Measurements from ENCODE around the gene IREB2. TPM values are rescaled to one million over a fixed set of nuclear protein-coding genes. Genes with fewer than 3 reads are reported as not detected.

Gene IREB2
- total and polyA plus RNA-seq, 2 donors (not counting 3 experiments of a cell fraction or from before 2014, with no cell fraction given), result 12.7 to 51.4 TPM

- Histone ChIP-seq H3K4me1 (ENCODE audit: control insufficient read depth, extremely low read depth, insufficient read depth, low read length) (no peaks in the 10 kb centered on the region), H3K9ac (replicated peaks; ENCODE audit: extremely low read depth, insufficient read depth, low read length) (no peak overlapping the region), H3K4me3 (replicated peaks in 1 of 3; ENCODE audit: insufficient read depth in 1 of 3, low read depth in 1 of 3, low read length in 3 of 3) (no peak overlapping the region), H3K4me2 (ENCODE audit: insufficient read depth, low read length) (no peak overlapping the region), H3K9me3 (replicated peaks; ENCODE audit: control insufficient read depth, insufficient read depth, low read length) (no peaks in the 10 kb centered on the region), H3K79me2 (ENCODE audit: control insufficient read depth, insufficient read depth, low read length) (no peaks in the 10 kb centered on the region), H3K27ac (ENCODE audit: insufficient read depth, low read depth, low read length) (no peak overlapping the region), H4K20me1 (replicated peaks; ENCODE audit: control insufficient read depth, extremely low read depth, insufficient read depth, low read length) (no peaks in the 10 kb centered on the region), H2AFZ (ENCODE audit: low read depth, low read length) (no peak overlapping the region), H3K9me1 (replicated peaks; ENCODE audit: control insufficient read depth, extremely low read depth, insufficient read depth, low read length) (no peaks in the 10 kb centered on the region), H3K36me3 (ENCODE audit: control insufficient read depth in 2 of 2, extremely low read depth in 1 of 2, insufficient read depth in 2 of 2, low read length in 2 of 2) (no peaks in the 10 kb centered on the region), H3K27me3 (ENCODE audit: control insufficient read depth in 2 of 2, insufficient read depth in 2 of 2, low read length in 2 of 2) (peaks cover 0 to 12% of the 10 kb centered on the region in 2 experiments)
- no TSS peak for BruUV-seq (replicated peaks)
- DNase-seq (ENCODE audit: low read depth, low spot score) (no peak), FAIRE-seq (no peak)
- intact Hi-C loops (cut with micrococcal nuclease) (no loop called here), dilution Hi-C loops (cut with MboI; ENCODE audit: extremely low pct_ligation_motif_present, low sequenced_read_pairs) (no loop called here)
- CTCF ChIA-PET, result interaction anchor here (2.5 kb wide), 1 partner anchor 10 kb away, joined by 8 read pairs; no protein-coding TSS in a partner anchor
- no peak for TF ChIP-seq POLR2A (IDR thresholded peaks at IDR 0.05; ENCODE audit: low read depth, low read length)
- POLR2A ChIA-PET, result no interaction called here
Observed at GRCh38 chr15:78396976-78397375, 41.0 kb upstream of the IREB2 start.

- intact Hi-C loops (cut with micrococcal nuclease) (no loop called here), dilution Hi-C loops (cut with MboI; ENCODE audit: extremely low pct_ligation_motif_present, low sequenced_read_pairs) (no loop called here)
- Histone ChIP-seq H3K27ac (ENCODE audit: insufficient read depth, low read depth, low read length) (no peak overlapping the region), H3K79me2 (ENCODE audit: control insufficient read depth, insufficient read depth, low read length) (no peaks in the 10 kb centered on the region), H3K9me1 (replicated peaks; ENCODE audit: control insufficient read depth, extremely low read depth, insufficient read depth, low read length) (no peaks in the 10 kb centered on the region), H3K4me3 (replicated peaks in 1 of 3; ENCODE audit: insufficient read depth in 1 of 3, low read depth in 1 of 3, low read length in 3 of 3) (no peak overlapping the region), H3K27me3 (ENCODE audit: control insufficient read depth in 2 of 2, insufficient read depth in 2 of 2, low read length in 2 of 2) (peaks cover 0 to 12% of the 10 kb centered on the region in 2 experiments), H3K9me3 (replicated peaks; ENCODE audit: control insufficient read depth, insufficient read depth, low read length) (no peaks in the 10 kb centered on the region), H3K4me1 (ENCODE audit: control insufficient read depth, extremely low read depth, insufficient read depth, low read length) (no peaks in the 10 kb centered on the region), H2AFZ (ENCODE audit: low read depth, low read length) (no peak overlapping the region), H3K4me2 (ENCODE audit: insufficient read depth, low read length) (no peak overlapping the region), H4K20me1 (replicated peaks; ENCODE audit: control insufficient read depth, extremely low read depth, insufficient read depth, low read length) (no peaks in the 10 kb centered on the region), H3K9ac (replicated peaks; ENCODE audit: extremely low read depth, insufficient read depth, low read length) (no peak overlapping the region), H3K36me3 (ENCODE audit: control insufficient read depth in 2 of 2, extremely low read depth in 1 of 2, insufficient read depth in 2 of 2, low read length in 2 of 2) (no peaks in the 10 kb centered on the region)
- POLR2A ChIA-PET, result no interaction called here
- TF ChIP-seq EZH2 (IDR thresholded peaks at IDR 0.05; ENCODE audit: borderline replicate concordance, low read depth, low read length, severe bottlenecking) (no peak), MYC (IDR thresholded peaks at IDR 0.05; ENCODE audit: low read depth, low read length) (no peak), CTCF (IDR thresholded peaks at IDR 0.05; ENCODE audit: extremely low read depth in 1 of 2, insufficient read depth in 1 of 2, low read depth in 1 of 2, low read length in 2 of 2) (no peak), MAX (IDR thresholded peaks at IDR 0.05; ENCODE audit: insufficient read depth, insufficient read length) (no peak), GATA2 (IDR thresholded peaks at IDR 0.05; ENCODE audit: insufficient read depth, insufficient read length, low read depth, low read length) (no peak), JUN (IDR thresholded peaks at IDR 0.05; ENCODE audit: borderline replicate concordance, insufficient read depth, insufficient read length, low read depth) (no peak), POLR2AphosphoS5 (IDR thresholded peaks at IDR 0.05; ENCODE audit: insufficient read depth, low read depth, low read length) (no peak), POLR2A (IDR thresholded peaks at IDR 0.05; ENCODE audit: low read depth, low read length) (no peak), FOS (IDR thresholded peaks at IDR 0.05; ENCODE audit: borderline replicate concordance, insufficient read depth, low read length) (no peak)
- DNase-seq (ENCODE audit: low read depth, low spot score), result no peak
- FAIRE-seq, result no peak
- CTCF ChIA-PET, result interaction anchor here (2.5 kb wide), 1 partner anchor 10 kb away, joined by 8 read pairs; no protein-coding TSS in a partner anchor
- no TSS peak for BruUV-seq (replicated peaks)
Observed at GRCh38 chr15:78397382-78397781, 40.6 kb upstream of the IREB2 start.

All from endothelial cell of umbilical vein (primary cell).